GM21423 (cell line): ENCODE data around the gene SPAG6.

Source experiments
- ATAC-seq: cut with Tn5 transposase; IDR thresholded peaks from one replicate; pipeline ENCODE4 v1.9.1; 2021; ENCODE audit warnings: mild to moderate bottlenecking, moderate library complexity; ENCODE audit not compliant: unreplicated experiment

SPAG6 gene

GRCh38 chr10:22429981-22430421, 84.7 kb downstream of the SPAG6 start:
- no peak for ATAC-seq

GRCh38 chr10:22433875-22434274, 88.6 kb downstream of the SPAG6 start:
- no peak for ATAC-seq

GRCh38 chr10:22434521-22434920, 89.2 kb downstream of the SPAG6 start:
- no peak for ATAC-seq

DNA sequence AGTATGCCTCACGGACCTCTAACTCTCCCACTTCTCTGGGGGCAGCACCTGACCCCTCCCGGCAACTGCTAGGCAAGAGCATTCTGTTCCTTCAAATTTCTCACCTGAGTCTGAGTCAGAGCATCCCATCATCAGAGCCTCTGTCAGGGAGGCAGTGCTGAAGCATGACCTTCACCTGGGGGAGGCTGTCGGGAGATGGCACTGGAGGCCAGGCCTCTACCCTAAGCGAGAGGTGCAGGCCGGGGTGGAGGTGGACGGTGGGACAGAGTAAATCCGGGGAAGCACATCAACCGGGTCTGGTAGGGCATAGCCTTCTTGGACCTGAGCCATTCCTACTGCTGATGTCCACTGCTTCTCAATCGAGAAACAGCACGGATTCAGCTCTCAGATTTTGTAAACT, 90.4 kb downstream of the SPAG6 start:
- ATAC-seq = no peak

GRCh38 chr10:22436526-22436892, 91.2 kb downstream of the SPAG6 start:
- peak; percentile 41 for ATAC-seq

DNA sequence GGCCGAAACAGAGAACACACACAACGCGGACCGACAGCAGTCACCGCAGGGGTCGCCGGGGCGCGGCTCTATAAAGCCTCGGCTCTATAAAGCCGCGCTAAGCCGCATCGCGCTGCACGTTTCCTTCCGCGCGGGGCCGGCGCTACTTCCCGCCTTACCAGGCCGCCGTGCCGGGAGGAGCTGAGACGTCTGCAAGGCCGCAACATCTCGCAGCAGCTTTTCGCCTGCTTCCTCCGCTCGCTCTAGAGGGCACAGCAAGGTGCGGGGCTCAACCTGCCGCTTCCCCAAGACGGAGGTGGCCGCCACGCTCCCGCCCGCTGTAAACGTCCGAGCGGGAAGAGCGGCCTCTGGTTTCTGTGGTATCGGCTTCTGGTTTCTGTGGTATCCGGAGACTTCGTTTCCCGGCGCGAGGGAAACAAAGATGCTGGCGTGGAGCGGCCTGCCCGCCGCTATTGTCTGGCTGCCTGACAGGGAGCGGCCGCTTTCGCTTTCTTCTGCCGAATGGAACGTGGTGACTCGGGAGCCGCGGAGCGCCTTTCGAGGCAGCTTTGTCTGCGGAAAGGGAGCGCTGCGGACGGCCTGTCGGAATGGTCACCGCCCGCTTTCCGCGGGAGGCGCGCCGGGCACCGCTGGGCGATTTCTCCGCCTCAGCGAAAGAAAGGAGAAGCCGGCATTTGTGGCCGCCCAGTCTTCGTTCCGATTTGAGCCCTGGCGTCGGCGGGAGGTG, 91.8 kb downstream of the SPAG6 start:
- ATAC-seq = peak; percentile 78

- ATAC-seq = peak; percentile 21
These were observed 92.6 kb downstream of the SPAG6 start for GRCh38 chr10:22437620-22438588.

DNA sequence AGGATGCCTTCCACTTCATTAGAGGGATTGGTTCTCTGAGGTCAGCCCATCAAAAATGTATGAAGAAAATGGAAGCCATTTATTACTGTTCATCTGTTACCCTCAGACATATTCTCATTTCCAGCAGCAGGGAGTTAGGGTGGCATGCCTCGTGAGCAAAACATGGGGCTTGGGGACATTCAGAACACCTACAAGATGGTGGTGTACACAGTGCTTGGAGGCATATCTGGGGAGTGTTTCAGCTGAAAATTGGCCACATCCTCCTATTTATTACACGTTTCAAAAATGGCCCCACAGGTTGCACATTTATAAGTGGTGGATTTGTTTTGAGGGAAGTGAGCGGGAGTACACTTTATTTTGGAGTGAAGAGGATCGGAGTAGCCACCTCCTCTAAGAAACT, 93.4 kb downstream of the SPAG6 start:
- ATAC-seq = no peak

GRCh38 chr10:22442063-22442462, 96.8 kb downstream of the SPAG6 start:
- ATAC-seq = no peak

GRCh38 chr10:22442468-22442867, 97.2 kb downstream of the SPAG6 start:
- ATAC-seq = no peak

DNA sequence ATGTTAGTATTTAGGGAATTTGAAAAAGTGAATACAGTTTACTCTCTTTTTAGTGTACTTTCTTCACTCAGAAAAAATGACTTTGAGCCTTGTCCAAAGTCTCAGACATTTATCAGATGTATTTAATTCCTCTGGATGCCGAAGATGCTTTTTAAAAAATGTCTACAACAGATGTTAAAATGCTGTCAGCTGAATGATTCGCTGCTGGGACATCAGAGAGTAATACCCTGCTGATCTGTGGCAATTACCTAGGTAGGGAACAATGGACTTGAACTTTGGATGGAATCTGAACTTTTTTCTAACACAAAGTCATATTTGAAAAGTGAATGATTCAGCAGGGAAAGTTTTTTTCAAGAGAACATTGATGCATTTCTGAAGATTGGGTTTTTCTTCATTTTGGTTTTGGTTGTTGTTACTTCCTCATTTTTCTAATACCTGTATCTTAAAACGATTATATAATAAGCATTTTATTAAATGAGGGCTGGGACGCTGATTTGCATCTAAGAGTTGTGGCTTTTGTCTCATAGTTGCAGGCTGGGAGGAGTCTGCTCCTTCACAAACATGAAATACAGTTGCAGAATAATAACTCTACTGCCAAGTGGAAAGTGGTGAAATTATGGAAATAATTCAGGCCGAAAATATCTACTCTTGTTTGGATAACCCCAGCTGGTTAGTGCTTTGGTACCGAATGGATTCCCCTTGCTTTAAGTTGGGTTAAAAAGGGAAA, 98.0 kb downstream of the SPAG6 start:
- ATAC-seq = no peak

GRCh38 chr10:22444219-22444788, 99.0 kb downstream of the SPAG6 start:
- ATAC-seq = no peak

- no peak for ATAC-seq
These were observed 100.2 kb downstream of the SPAG6 start for GRCh38 chr10:22445495-22445894.

GRCh38 chr10:22447068-22447467, 101.8 kb downstream of the SPAG6 start:
- no peak for ATAC-seq

GRCh38 chr10:22451346-22451745, 106.0 kb downstream of the SPAG6 start:
- ATAC-seq = no peak

DNA sequence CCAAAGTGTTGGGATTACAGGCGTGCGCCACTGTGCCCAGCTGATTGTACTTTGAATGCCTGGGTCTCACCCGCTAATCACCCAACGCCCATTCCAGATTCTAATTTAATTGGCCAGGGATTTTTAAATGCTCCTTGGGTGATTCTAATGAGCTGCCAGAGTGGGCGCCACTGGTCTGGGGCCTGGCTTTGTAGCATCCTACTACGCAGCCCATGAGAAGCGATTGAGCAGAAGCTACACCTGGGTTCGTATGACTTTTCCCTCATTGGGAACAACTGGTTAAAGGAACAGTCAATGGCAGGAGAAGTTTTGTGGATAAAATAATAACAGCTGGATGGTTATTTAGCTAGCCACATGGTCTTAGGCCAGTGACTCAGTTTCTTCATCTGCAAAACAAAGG, 108.0 kb downstream of the SPAG6 start:
- ATAC-seq = no peak

DNA sequence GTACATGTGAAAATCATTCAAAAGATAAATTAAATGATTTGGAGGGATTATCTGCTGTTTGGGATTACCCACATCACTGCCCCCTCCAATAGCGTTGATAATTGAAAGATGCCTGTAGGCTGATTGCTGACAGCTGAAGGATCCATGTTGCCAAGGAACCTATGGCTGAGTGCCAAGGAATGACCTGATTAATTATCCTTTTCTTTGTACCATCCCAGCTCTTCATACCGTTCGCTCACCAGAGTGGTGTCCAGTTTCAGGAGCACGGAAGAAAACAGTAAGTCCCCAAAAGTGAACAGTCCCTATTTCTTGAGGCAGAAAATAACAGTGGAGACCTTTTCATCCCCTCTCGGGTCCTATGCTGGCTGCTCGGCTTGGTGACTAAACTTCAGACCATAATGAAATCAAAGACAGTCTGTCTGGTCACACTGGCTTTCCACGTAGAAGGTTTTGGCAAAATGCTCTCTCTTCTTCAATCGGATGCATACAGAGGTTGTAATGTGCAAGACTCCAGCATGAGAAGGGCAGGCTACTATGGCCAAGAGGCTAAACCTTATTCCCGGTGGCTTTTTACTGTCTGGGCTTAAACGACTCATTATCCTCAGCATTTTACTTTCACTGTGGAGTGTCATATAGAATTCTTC, 108.8 kb downstream of the SPAG6 start:
- no peak for ATAC-seq

- no peak for ATAC-seq
These were observed 109.3 kb downstream of the SPAG6 start for GRCh38 chr10:22454634-22455033.

GRCh38 chr10:22455068-22455857, 110.0 kb downstream of the SPAG6 start:
- no peak for ATAC-seq

DNA sequence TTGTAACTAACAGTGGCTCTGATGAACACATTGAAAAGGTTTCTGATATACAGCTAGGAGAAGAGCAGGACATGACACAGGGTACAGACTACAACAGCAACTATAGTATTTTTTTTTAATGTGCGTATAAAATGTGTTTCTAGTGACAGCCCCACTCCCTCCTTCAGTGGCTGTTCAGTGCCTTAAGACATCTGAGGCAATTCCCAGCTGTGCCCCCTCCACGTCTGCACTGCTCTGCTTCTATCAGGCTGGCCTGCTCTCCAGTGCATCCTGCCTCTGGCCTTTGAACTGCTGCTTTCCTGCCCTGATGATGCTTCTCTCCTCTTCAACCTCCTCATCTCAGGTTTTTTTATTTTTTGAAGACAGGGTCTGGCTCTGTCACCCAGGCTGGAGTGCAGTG, 111.2 kb downstream of the SPAG6 start:
- ATAC-seq = no peak
